Activated CD4-positive, alpha-beta T cell treated with anti-CD3 and anti-CD28 coated beads, Interleukin-10, Interleukin-2, amounts not matched to agents 100 ng/mL and 50 ng/mL, durations not matched to agents 16 hours and 8 hours (primary cell): ENCODE measurements around the gene OR2K2.
"Not testable (repeated sequence)": the region's sequence is repeated elsewhere in the genome, so short reads cannot be mapped to it uniquely, and the experiment has no call there.

ENCODE experiments used
- DNase-seq: peaks from one replicate; pipeline ENCODE4 v3.0.0-alpha.2; 2020

OR2K2 gene

GRCh38 chr9:111330124-111330523, at the start of gene OR2K2:
TSS of gene OR2K2 (minus strand) at chr9:111330224. CDS start at chr9:111328433, 1,791 bp downstream.
- no peak for DNase-seq

GRCh38 chr9:111375817-111376564, 46.0 kb upstream of the OR2K2 start:
- DNase-seq: no peak

GRCh38 chr9:111375062-111375461, 45.0 kb upstream of the OR2K2 start:
- DNase-seq: no peak

- DNase-seq: no peak
These were observed 42.3 kb upstream of the OR2K2 start for GRCh38 chr9:111372297-111372696.

GRCh38 chr9:111366978-111367377, 37.0 kb upstream of the OR2K2 start:
- DNase-seq: no peak

GRCh38 chr9:111362526-111362925, 32.5 kb upstream of the OR2K2 start:
- no peak for DNase-seq

- DNase-seq: no peak
These were observed 30.9 kb upstream of the OR2K2 start for GRCh38 chr9:111360881-111361280.

- peak; percentile 2 for DNase-seq
These were observed 26.6 kb upstream of the OR2K2 start for GRCh38 chr9:111356481-111357244.

- no peak for DNase-seq
These were observed 22.5 kb upstream of the OR2K2 start for GRCh38 chr9:111352545-111352944.

- DNase-seq: no peak
These were observed 20.5 kb upstream of the OR2K2 start for GRCh38 chr9:111350556-111350955.

GRCh38 chr9:111349766-111350165, 19.7 kb upstream of the OR2K2 start:
- no peak for DNase-seq

GRCh38 chr9:111348821-111349271, 18.8 kb upstream of the OR2K2 start:
- DNase-seq: no peak

GRCh38 chr9:111334318-111334863, 4.4 kb upstream of the OR2K2 start:
- not testable (repeated sequence) for DNase-seq

GRCh38 chr9:111320631-111321030, 9.4 kb downstream of the OR2K2 start:
- DNase-seq: no peak

GRCh38 chr9:111316796-111317195, 13.2 kb downstream of the OR2K2 start:
- DNase-seq: no peak

GRCh38 chr9:111305914-111306313, 24.1 kb downstream of the OR2K2 start:
- DNase-seq: no peak

- not testable (repeated sequence) for DNase-seq
These were observed 26.0 kb downstream of the OR2K2 start for GRCh38 chr9:111304000-111304399.

GRCh38 chr9:111301195-111301594, 28.8 kb downstream of the OR2K2 start:
- no peak for DNase-seq

- DNase-seq: no peak
These were observed 29.8 kb downstream of the OR2K2 start for GRCh38 chr9:111300140-111300735.

- not testable (repeated sequence) for DNase-seq
These were observed 30.4 kb downstream of the OR2K2 start for GRCh38 chr9:111299599-111299966.

- DNase-seq: peak; percentile 47
These were observed 31.1 kb downstream of the OR2K2 start for GRCh38 chr9:111298731-111299598.

- DNase-seq: no peak
These were observed 31.9 kb downstream of the OR2K2 start for GRCh38 chr9:111298111-111298510.
